WTC11 (cell line): ENCODE data around the gene GFRA1.

Experiments used
- CTCF ChIP-seq: fragments of 200-600 bp; IDR thresholded peaks from 2 replicates; pipeline ENCODE4 v1.8.0; 2022; ENCODE audit warnings: antibody characterized with exemption
- ETV6 ChIP-seq: sonication (generic); formaldehyde crosslinking; IDR thresholded peaks from 2 replicates; pipeline ENCODE4 v1.8.1; 2022; ENCODE audit warnings: mild to moderate bottlenecking, missing genetic modification reagents
- FOXJ3 ChIP-seq: sonication (generic); formaldehyde crosslinking; IDR thresholded peaks from 2 replicates; pipeline ENCODE4 v1.9.0; 2021; ENCODE audit warnings: missing genetic modification reagents, mild to moderate bottlenecking, borderline replicate concordance
- FOXK1 ChIP-seq: sonication (generic); formaldehyde crosslinking; IDR thresholded peaks from 2 replicates; pipeline ENCODE4 v1.8.0; 2022; ENCODE audit warnings: mild to moderate bottlenecking, moderate library complexity, missing genetic modification reagents
- FOXP1 ChIP-seq: sonication (generic); formaldehyde crosslinking; IDR thresholded peaks from 2 replicates; pipeline ENCODE4 v1.8.0; 2022; ENCODE audit warnings: missing genetic modification reagents, mild to moderate bottlenecking, moderate library complexity, borderline replicate concordance
- IRF1 ChIP-seq: sonication (generic); formaldehyde crosslinking; IDR thresholded peaks from 2 replicates; pipeline ENCODE4 v1.8.0; 2023; ENCODE audit warnings: missing genetic modification reagents
- NR2C2 ChIP-seq: sonication (generic); formaldehyde crosslinking; IDR thresholded peaks from 2 replicates; pipeline ENCODE4 v1.8.0; 2022; ENCODE audit warnings: mild to moderate bottlenecking, missing genetic modification reagents
- TCF7 ChIP-seq: sonication (generic); formaldehyde crosslinking; IDR thresholded peaks from 2 replicates; pipeline ENCODE4 v1.8.0; 2022; ENCODE audit warnings: mild to moderate bottlenecking, low read depth, missing genetic modification reagents, moderate library complexity
- USF1 ChIP-seq: sonication (generic); formaldehyde crosslinking; IDR thresholded peaks from 2 replicates; pipeline ENCODE4 v1.8.0; 2022; ENCODE audit warnings: mild to moderate bottlenecking, missing genetic modification reagents
- ZBTB21 ChIP-seq: sonication (generic); formaldehyde crosslinking; IDR thresholded peaks from 2 replicates; pipeline ENCODE4 v1.8.1; 2023; ENCODE audit warnings: mild to moderate bottlenecking, missing genetic modification reagents, borderline replicate concordance
- ZNF263 ChIP-seq: sonication (generic); formaldehyde crosslinking; IDR thresholded peaks from 2 replicates; pipeline ENCODE4 v1.8.1; 2022; ENCODE audit warnings: low read depth, mild to moderate bottlenecking, moderate library complexity, missing genetic modification reagents
- ZNF425 ChIP-seq: fragments of 250-450 bp; sonication (Bioruptor Pico); conservative IDR thresholded peaks from 2 replicates; pipeline ENCODE4 v1.9.0; 2021; ENCODE audit warnings: mild to moderate bottlenecking

- no peak for TF ChIP-seq CTCF
- TF ChIP-seq IRF1 (CRISPR knock-in tag): no peak
- no peak for TF ChIP-seq FOXJ3
- no peak for TF ChIP-seq ZNF425 (CRISPR knock-in tag)
- no peak for TF ChIP-seq NR2C2 (CRISPR knock-in tag)
- TF ChIP-seq ETV6: no peak
- TF ChIP-seq USF1 (CRISPR knock-in tag): no peak
- no peak for TF ChIP-seq FOXK1 (CRISPR knock-in tag)
- TF ChIP-seq TCF7 (CRISPR knock-in tag): no peak
- TF ChIP-seq FOXP1: no peak
- TF ChIP-seq ZNF263 (CRISPR knock-in tag): no peak
- no peak for TF ChIP-seq ZBTB21 (CRISPR knock-in tag)
Observed at GRCh38 chr10:116096526-116096925, 176.5 kb downstream of the GFRA1 start.
